Liver (tissue), 3 donors: ENCODE results near the gene CABP5.

Source experiments
- ATF3 ChIP-seq: IDR thresholded peaks from 2 replicates; pipeline ENCODE4 v1.6.1; 2016; ENCODE audit warnings: antibody characterized with exemption
- CTCF ChIP-seq: fragments of 150-350 bp; IDR thresholded peaks from 2 replicates; pipeline ENCODE4 v1.5.1; 2017; ENCODE audit warnings: improper control_type of control experiment, low read depth, low read length; ENCODE audit not compliant: missing input control
- MAX ChIP-seq: IDR thresholded peaks from 2 replicates; pipeline ENCODE4 v1.6.1; 2016; ENCODE audit warnings: antibody characterized with exemption
- REST ChIP-seq: IDR thresholded peaks from 2 replicates; pipeline ENCODE4 v1.6.1; 2016; ENCODE audit warnings: antibody characterized with exemption, mild to moderate bottlenecking
- donor health status: healthy.
- donor health status: healthy.

GRCh38 chr19:48059331-48059730 is 15.5 kb upstream of the CABP5 start:
- TF ChIP-seq REST (no peak), CTCF (no peak), ATF3 (no peak), MAX (no peak)
